GM18517 (cell line): ENCODE results near the gene TTC28.

Experiments
- ATAC-seq: cut with Tn5 transposase; IDR thresholded peaks from one replicate; pipeline ENCODE4 v1.9.1; 2021; ENCODE audit warnings: mild to moderate bottlenecking, moderate library complexity; ENCODE audit not compliant: unreplicated experiment

Gene TTC28

GRCh38 chr22:28314959-28315358 is 364.7 kb downstream of the TTC28 start:
- no peak for ATAC-seq

- no peak for ATAC-seq
Measured at GRCh38 chr22:28310299-28310698, 369.3 kb downstream of the TTC28 start.

GRCh38 chr22:28299753-28300152 is 379.9 kb downstream of the TTC28 start:
- no peak for ATAC-seq

- ATAC-seq: no peak
Measured at GRCh38 chr22:28299309-28299708, 380.3 kb downstream of the TTC28 start.

GRCh38 chr22:28297504-28297903 is 382.1 kb downstream of the TTC28 start:
- ATAC-seq: peak; percentile 77

- ATAC-seq: no peak
Measured at GRCh38 chr22:28296452-28296851, 383.2 kb downstream of the TTC28 start.

- no peak for ATAC-seq
Measured at GRCh38 chr22:28283068-28283654, 396.5 kb downstream of the TTC28 start.

- ATAC-seq: no peak
Measured at GRCh38 chr22:28282405-28283067, 397.1 kb downstream of the TTC28 start.

GRCh38 chr22:28279888-28280287 is 399.8 kb downstream of the TTC28 start:
- no peak for ATAC-seq

- no peak for ATAC-seq
Measured at GRCh38 chr22:28269277-28269676, 410.4 kb downstream of the TTC28 start.

- no peak for ATAC-seq
Measured at GRCh38 chr22:28268850-28269249, 410.8 kb downstream of the TTC28 start.

GRCh38 chr22:28268171-28268570 is 411.5 kb downstream of the TTC28 start:
- no peak for ATAC-seq

GRCh38 chr22:28260619-28261018 is 419.0 kb downstream of the TTC28 start:
- ATAC-seq: no peak

GRCh38 chr22:28259774-28260312 is 419.8 kb downstream of the TTC28 start:
- no peak for ATAC-seq

- ATAC-seq: no peak
Measured at GRCh38 chr22:28254396-28254795, 425.2 kb downstream of the TTC28 start.

GRCh38 chr22:28252539-28252938 is 427.1 kb downstream of the TTC28 start:
- ATAC-seq: no peak

GRCh38 chr22:28250036-28250695 is 429.5 kb downstream of the TTC28 start:
- ATAC-seq: no peak

- no peak for ATAC-seq
Measured at GRCh38 chr22:28249402-28249801, 430.2 kb downstream of the TTC28 start.

- ATAC-seq: no peak
Measured at GRCh38 chr22:28247667-28248363, 431.8 kb downstream of the TTC28 start.

GRCh38 chr22:28247136-28247535 is 432.5 kb downstream of the TTC28 start:
- ATAC-seq: no peak

- no peak for ATAC-seq
Measured at GRCh38 chr22:28246397-28246796, 433.2 kb downstream of the TTC28 start.
